Measurements from ENCODE around the gene STIM2. TPM values are rescaled to one million over a fixed set of nuclear protein-coding genes. Genes with fewer than 3 reads are reported as not detected.
"Not testable (repeated sequence)": the region's sequence is repeated elsewhere in the genome, so short reads cannot be mapped to it uniquely, and the experiment has no call there.

STIM2 gene
- polyA plus RNA-seq, 3 donors = 8.6 to 16.5 (median 8.8) TPM

- no peak for DNase-seq
- no peak overlapping the region for H2AFZ ChIP-seq (ENCODE audit: insufficient read depth, low read depth, low read length, poor library complexity, severe bottlenecking)
- H3K4me2 ChIP-seq (replicated peaks; ENCODE audit: extremely low read depth, low read length, poor library complexity, severe bottlenecking) = no peak overlapping the region
- Mint-ChIP-seq H3K4me1 (peaks cover 3% of the 10 kb centered on the region), H3K9me3 (peaks cover 0 to 9% (median 1%) of the 10 kb centered on the region in 7 donors), H3K27ac (no peak overlapping the region), H3K27me3 (ENCODE audit: low read depth in 3 of 3) (no peaks in the 10 kb centered on the region), H3K4me3 (no peak overlapping the region), H3K36me3 (peaks cover 0 to 8% of the 10 kb centered on the region in 2 donors)
- TF ChIP-seq CTCF (IDR thresholded peaks at IDR 0.05) = no peak
- H4K20me1 ChIP-seq (ENCODE audit: insufficient read depth, low read length) = peaks cover 15% of the 10 kb centered on the region
- no peak overlapping the region for H3K4me3 ChIP-seq (replicated peaks in 1 of 3; ENCODE audit: low read depth in 2 of 3, low read length in 3 of 3)
- H3K4me1 ChIP-seq (ENCODE audit: control insufficient read depth in 1 of 2, insufficient read depth in 2 of 2, low read length in 2 of 2) = peaks cover 0 to 3% of the 10 kb centered on the region in 2 donors
- H3K36me3 ChIP-seq (replicated peaks in 1 of 2; ENCODE audit: control insufficient read depth in 1 of 2, insufficient read depth in 2 of 2, low read length in 2 of 2) = no peaks in the 10 kb centered on the region
- no peaks in the 10 kb centered on the region for H3K27me3 ChIP-seq (ENCODE audit: control insufficient read depth in 2 of 2, insufficient read depth in 2 of 2, low read length in 2 of 2)
- no peak overlapping the region for H3K9ac ChIP-seq (ENCODE audit: insufficient read depth, low read length, poor library complexity, severe bottlenecking)
- H3K27ac ChIP-seq (ENCODE audit: low read depth in 1 of 2, low read length in 2 of 2) = no peak overlapping the region
- no CpG with 5 or more reads among the region's 3 CpGs for WGBS (ENCODE audit: insufficient coverage)
- peaks cover 37% of the 10 kb centered on the region for H3K79me2 ChIP-seq (ENCODE audit: insufficient read depth, low read length)
- H3K9me3 ChIP-seq (replicated peaks in 1 of 2; ENCODE audit: control insufficient read depth in 1 of 2, insufficient read depth in 1 of 2, low read length in 2 of 2) = no peaks in the 10 kb centered on the region
- intact Hi-C loops (cut with micrococcal nuclease) = no loop called here
Measured at GRCh38 chr4:26892480-26893150, 32.0 kb downstream of the STIM2 start.

GRCh38 chr4:26893491-26893890 is 32.9 kb downstream of the STIM2 start:
- Histone ChIP-seq H3K9ac (ENCODE audit: insufficient read depth, low read length, poor library complexity, severe bottlenecking) (no peak overlapping the region), H2AFZ (ENCODE audit: insufficient read depth, low read depth, low read length, poor library complexity, severe bottlenecking) (no peak overlapping the region), H4K20me1 (ENCODE audit: insufficient read depth, low read length) (peaks cover 15% of the 10 kb centered on the region), H3K9me3 (replicated peaks in 1 of 2; ENCODE audit: control insufficient read depth in 1 of 2, insufficient read depth in 1 of 2, low read length in 2 of 2) (no peaks in the 10 kb centered on the region), H3K36me3 (replicated peaks in 1 of 2; ENCODE audit: control insufficient read depth in 1 of 2, insufficient read depth in 2 of 2, low read length in 2 of 2) (no peaks in the 10 kb centered on the region), H3K27me3 (ENCODE audit: control insufficient read depth in 2 of 2, insufficient read depth in 2 of 2, low read length in 2 of 2) (no peaks in the 10 kb centered on the region), H3K4me3 (replicated peaks in 1 of 3; ENCODE audit: low read depth in 2 of 3, low read length in 3 of 3) (no peak overlapping the region), H3K4me2 (replicated peaks; ENCODE audit: extremely low read depth, low read length, poor library complexity, severe bottlenecking) (no peak overlapping the region), H3K27ac (ENCODE audit: low read depth in 1 of 2, low read length in 2 of 2) (no peak overlapping the region), H3K4me1 (ENCODE audit: control insufficient read depth in 1 of 2, insufficient read depth in 2 of 2, low read length in 2 of 2) (no peaks in the 10 kb centered on the region), H3K79me2 (ENCODE audit: insufficient read depth, low read length) (peaks cover 30% of the 10 kb centered on the region)
- Mint-ChIP-seq H3K27ac (peak overlapping the region in 1 of 7 donors; percentile 57), H3K36me3 (peaks cover 0 to 8% of the 10 kb centered on the region in 2 donors), H3K27me3 (ENCODE audit: low read depth in 3 of 3) (no peaks in the 10 kb centered on the region), H3K4me3 (no peak overlapping the region), H3K4me1 (peaks cover 7% of the 10 kb centered on the region), H3K9me3 (peaks cover 0 to 9% (median 1%) of the 10 kb centered on the region in 7 donors)
- no peak for TF ChIP-seq CTCF (IDR thresholded peaks at IDR 0.05)
- no CpG with 5 or more reads among the region's 2 CpGs for WGBS (ENCODE audit: insufficient coverage)
- no peak for DNase-seq
- intact Hi-C loops (cut with micrococcal nuclease) = no loop called here

GRCh38 chr4:26894881-26895280 is 34.2 kb downstream of the STIM2 start:
- H3K4me3 Mint-ChIP-seq; H3K4me2 ChIP-seq (replicated peaks; ENCODE audit: extremely low read depth, low read length, poor library complexity, severe bottlenecking); H3K9ac ChIP-seq (ENCODE audit: insufficient read depth, low read length, poor library complexity, severe bottlenecking); H3K27me3 ChIP-seq (ENCODE audit: control insufficient read depth in 2 of 2, insufficient read depth in 2 of 2, low read length in 2 of 2); H3K27ac Mint-ChIP-seq; H2AFZ ChIP-seq (ENCODE audit: insufficient read depth, low read depth, low read length, poor library complexity, severe bottlenecking); DNase-seq; H3K27ac ChIP-seq (ENCODE audit: low read depth in 1 of 2, low read length in 2 of 2); H3K27me3 Mint-ChIP-seq (ENCODE audit: low read depth in 3 of 3); H3K36me3 ChIP-seq (replicated peaks in 1 of 2; ENCODE audit: control insufficient read depth in 1 of 2, insufficient read depth in 2 of 2, low read length in 2 of 2); intact Hi-C loops (cut with micrococcal nuclease); H3K36me3 Mint-ChIP-seq; H3K4me1 ChIP-seq (ENCODE audit: control insufficient read depth in 1 of 2, insufficient read depth in 2 of 2, low read length in 2 of 2); H3K9me3 Mint-ChIP-seq; H3K4me1 Mint-ChIP-seq; H3K4me3 ChIP-seq (replicated peaks in 1 of 3; ENCODE audit: low read depth in 2 of 3, low read length in 3 of 3); H3K9me3 ChIP-seq (replicated peaks in 1 of 2; ENCODE audit: control insufficient read depth in 1 of 2, insufficient read depth in 1 of 2, low read length in 2 of 2): not testable (repeated sequence)
- 94% methylated on average over 2 of the region's 7 CpGs for WGBS (ENCODE audit: insufficient coverage)
- H4K20me1 ChIP-seq (ENCODE audit: insufficient read depth, low read length) = peaks cover 15% of the 10 kb centered on the region
- peaks cover 17% of the 10 kb centered on the region for H3K79me2 ChIP-seq (ENCODE audit: insufficient read depth, low read length)
